IMR-90 (cell line): ENCODE data around the gene NUP62CL. TPM values are rescaled to one million over a fixed set of nuclear protein-coding genes. Genes with fewer than 3 reads are reported as not detected.

Experiments used
- ATAC-seq: fragments of 200-7000 bp; cut with Tn5 transposase; 2 replicates; pipeline ENCODE4 v1.9.1; 2020; ENCODE audit warnings: low read depth, mild to moderate bottlenecking, moderate library complexity
- BruUV-seq: library from RNA; stranded (reverse); fragments of 400-500 nt; replicated peaks from 2 replicates; lab custom pipeline; 2021; lab: Mats Ljungman, UMichigan
- CTCF ChIA-PET: fragments of 300-600 bp; formaldehyde crosslinking; extraction: SDS; loops from one replicate; lab custom pipeline; 2021; ENCODE audit warnings: antibody characterized with exemption; lab: Yijun Ruan, JAX
- POLR2A ChIA-PET: fragments of 300-600 bp; sonication (Branson Sonifier 250); formaldehyde crosslinking; loops from one replicate; lab custom pipeline; 2022; ENCODE audit warnings: antibody characterized with exemption; ENCODE audit not compliant: unreplicated experiment; lab: Charles Lee
- DNase-seq: peaks from one replicate; pipeline ENCODE4 v3.0.0; 2013
- H2AFZ ChIP-seq: replicated peaks from 2 replicates; pipeline ENCODE3; 2013; ENCODE audit warnings: low read length, mild to moderate bottlenecking; ENCODE audit not compliant: poor library complexity
- H2AK5ac ChIP-seq: 2 replicates; pipeline ENCODE4 v1.6.1; 2013; ENCODE audit warnings: low read depth, low read length, inconsistent platforms
- H2AK9ac ChIP-seq: replicated peaks from 2 replicates; pipeline ENCODE3; 2013; ENCODE audit warnings: mild to moderate bottlenecking, low read depth, low read length, moderate library complexity; ENCODE audit not compliant: poor library complexity
- H2BK120ac ChIP-seq: 2 replicates; pipeline ENCODE4 v1.6.1; 2013; ENCODE audit warnings: low read depth, low read length, inconsistent platforms
- H2BK15ac ChIP-seq: 3 replicates; pipeline ENCODE4 v1.6.1; 2013; ENCODE audit warnings: low read depth, low read length, inconsistent platforms
- H2BK20ac ChIP-seq: 2 replicates; pipeline ENCODE4 v1.6.1; 2013; ENCODE audit warnings: low read depth, mild to moderate bottlenecking, inconsistent platforms, low read length, moderate library complexity
- H2BK5ac ChIP-seq: 2 replicates; pipeline ENCODE4 v1.6.1; 2013; ENCODE audit warnings: mild to moderate bottlenecking, low read depth, low read length, inconsistent platforms; ENCODE audit not compliant: poor library complexity, severe bottlenecking
- H3K14ac ChIP-seq: replicated peaks from 2 replicates; pipeline ENCODE4 v1.6.1; 2013; ENCODE audit warnings: low read depth, low read length, inconsistent platforms
- H3K18ac ChIP-seq: 2 replicates; pipeline ENCODE4 v1.6.1; 2013; ENCODE audit warnings: low read depth, low read length, control low read depth
- H3K23ac ChIP-seq: 2 replicates; pipeline ENCODE4 v1.6.1; 2013; ENCODE audit warnings: low read depth, low read length, inconsistent platforms
- H3K27ac ChIP-seq: 2 replicates; pipeline ENCODE4 v1.5.1; 2013; ENCODE audit warnings: mild to moderate bottlenecking, control low read depth, low read length; ENCODE audit not compliant: insufficient read depth
- H3K27me3 ChIP-seq: 2 replicates; pipeline ENCODE4 v1.6.1; 2013; ENCODE audit warnings: low read length; ENCODE audit not compliant: control insufficient read depth, insufficient read depth
- H3K36me3 ChIP-seq: 2 replicates; pipeline ENCODE4 v1.6.1; 2013; ENCODE audit warnings: low read length, mixed read lengths; ENCODE audit not compliant: control insufficient read depth, insufficient read depth
- H3K4ac ChIP-seq: 2 replicates; pipeline ENCODE4 v1.6.1; 2013; ENCODE audit warnings: low read depth, low read length, inconsistent platforms
- H3K4me1 ChIP-seq: 2 replicates; pipeline ENCODE4 v1.6.1; 2013; ENCODE audit warnings: low read length, mixed read lengths; ENCODE audit not compliant: control insufficient read depth, insufficient read depth
- H3K4me2 ChIP-seq: 2 replicates; pipeline ENCODE4 v1.6.1; 2013; ENCODE audit warnings: low read depth, mild to moderate bottlenecking, control low read depth, low read length, moderate library complexity
- H3K4me3 ChIP-seq: 2 replicates; pipeline ENCODE4 v1.5.1; 2013; ENCODE audit warnings: low read depth, mild to moderate bottlenecking, control low read depth, low read length, moderate library complexity; ENCODE audit not compliant: insufficient read depth
- H3K56ac ChIP-seq: 2 replicates; pipeline ENCODE4 v1.6.1; 2013; ENCODE audit warnings: low read length, inconsistent platforms; ENCODE audit not compliant: insufficient read depth; ENCODE audit errors: extremely low read depth
- H3K79me1 ChIP-seq, 2 experiments: 2 replicates each; pipeline ENCODE4 v1.6.1; 2013; ENCODE audit warnings: low read length in 2 of 2, inconsistent platforms in 1 of 2, low read depth in 1 of 2
- H3K9ac ChIP-seq: 2 replicates; pipeline ENCODE4 v1.6.1; 2013; ENCODE audit warnings: low read depth, low read length, control low read depth
- H3K9me1 ChIP-seq: 2 replicates; pipeline ENCODE4 v1.6.1; 2013; ENCODE audit warnings: low read length, inconsistent platforms; ENCODE audit not compliant: insufficient read depth
- H3K9me3 ChIP-seq: 2 replicates; pipeline ENCODE4 v1.6.1; 2013; ENCODE audit warnings: low read length; ENCODE audit not compliant: control insufficient read depth, insufficient read depth
- H4K20me1 ChIP-seq: 2 replicates; pipeline ENCODE4 v1.6.1; 2013; ENCODE audit warnings: low read length, inconsistent platforms; ENCODE audit not compliant: insufficient read depth
- H4K5ac ChIP-seq: 2 replicates; pipeline ENCODE4 v1.6.1; 2013; ENCODE audit warnings: mild to moderate bottlenecking, low read depth, low read length, control low read depth
- H4K8ac ChIP-seq, 2 experiments: 2 replicates each; pipeline ENCODE4 v1.6.1; 2013; ENCODE audit warnings: low read depth in 2 of 2, low read length in 2 of 2, control low read depth in 1 of 2, inconsistent platforms in 1 of 2
- H4K91ac ChIP-seq: 2 replicates; pipeline ENCODE4 v1.6.1; 2013; ENCODE audit warnings: low read depth, low read length, inconsistent platforms; ENCODE audit not compliant: insufficient read depth
- BHLHE40 ChIP-seq: fragments of 150-350 bp; IDR thresholded peaks from 2 replicates; pipeline ENCODE4 v1.6.1; 2016; ENCODE audit warnings: mild to moderate bottlenecking, low read depth, low read length
- CEBPB ChIP-seq: IDR thresholded peaks from 2 replicates; pipeline ENCODE4 v1.6.1; 2012; ENCODE audit warnings: low read depth, low read length, improper control_type of control experiment
- CHD1 ChIP-seq: IDR thresholded peaks from 2 replicates; pipeline ENCODE4 v1.6.1; 2012; ENCODE audit warnings: low read depth, low read length, improper control_type of control experiment
- CTCF ChIP-seq: conservative IDR thresholded peaks from 2 replicates; pipeline ENCODE4 v1.5.1; 2012; ENCODE audit warnings: mild to moderate bottlenecking, low read depth, low read length, improper control_type of control experiment
- ELK1 ChIP-seq: fragments of 150-350 bp; IDR thresholded peaks from 2 replicates; pipeline ENCODE4 v1.6.1; 2016; ENCODE audit warnings: low read depth, mild to moderate bottlenecking, low read length, moderate library complexity, borderline replicate concordance
- FOS ChIP-seq: fragments of 150-350 bp; IDR thresholded peaks from 2 replicates; pipeline ENCODE4 v1.6.1; 2016; ENCODE audit warnings: low read depth, low read length
- MAFK ChIP-seq: IDR thresholded peaks from 2 replicates; pipeline ENCODE4 v1.6.1; 2012; ENCODE audit warnings: low read depth, low read length, improper control_type of control experiment
- MAZ ChIP-seq: IDR thresholded peaks from 2 replicates; pipeline ENCODE4 v1.6.1; 2012; ENCODE audit warnings: low read depth, mild to moderate bottlenecking, low read length, improper control_type of control experiment, moderate library complexity, borderline replicate concordance
- MXI1 ChIP-seq: IDR thresholded peaks from 2 replicates; pipeline ENCODE4 v1.6.1; 2012; ENCODE audit warnings: low read depth, mild to moderate bottlenecking, low read length, moderate library complexity, borderline replicate concordance
- NFE2L2 ChIP-seq: fragments of 150-350 bp; IDR thresholded peaks from 2 replicates; pipeline ENCODE4 v1.6.1; 2016; ENCODE audit warnings: low read depth, mild to moderate bottlenecking, low read length
- POLR2A ChIP-seq: IDR thresholded peaks from 2 replicates; pipeline ENCODE4 v1.6.1; 2012; ENCODE audit warnings: mild to moderate bottlenecking, low read depth, low read length
- RAD21 ChIP-seq: IDR thresholded peaks from 2 replicates; pipeline ENCODE4 v1.6.1; 2012; ENCODE audit warnings: low read length, improper control_type of control experiment
- RCOR1 ChIP-seq: IDR thresholded peaks from 2 replicates; pipeline ENCODE4 v1.6.1; 2012; ENCODE audit warnings: mild to moderate bottlenecking, low read length, improper control_type of control experiment; ENCODE audit not compliant: insufficient replicate concordance
- RFX5 ChIP-seq: IDR thresholded peaks from 2 replicates; pipeline ENCODE4 v1.8.0; 2012; ENCODE audit warnings: low read depth, mild to moderate bottlenecking, low read length, moderate library complexity
- SMC3 ChIP-seq: fragments of 150-350 bp; IDR thresholded peaks from 2 replicates; pipeline ENCODE4 v1.6.1; 2016; ENCODE audit warnings: low read depth, mild to moderate bottlenecking, antibody characterized with exemption, low read length, moderate library complexity
- USF2 ChIP-seq: fragments of 150-350 bp; IDR thresholded peaks from 2 replicates; pipeline ENCODE4 v1.6.1; 2017; ENCODE audit warnings: mild to moderate bottlenecking, antibody characterized with exemption, low read length, low read depth
- dilution Hi-C: fragments of 300-500 bp; cut with HindIII; formaldehyde crosslinking; loops from one replicate; pipeline ENCODE4 v1.14.3; 2018; ENCODE audit warnings: low sequenced_read_pairs; ENCODE audit not compliant: unreplicated experiment
- in situ Hi-C: fragments of 300-500 bp; cut with MboI; formaldehyde crosslinking; loops from 3 replicates; pipeline ENCODE4 v1.14.3; 2019; ENCODE audit warnings: low sequenced_read_pairs, inconsistent platforms, mixed read lengths
- intact Hi-C: fragments of 100-400 bp; cut with micrococcal nuclease; formaldehyde crosslinking; loops from 2 replicates; pipeline ENCODE4 v1.10.0; 2022
- polyA plus RNA-seq, 3 experiments: library from polyadenylated mRNA; depleted of rRNA; stranded (reverse); fragments of >200 nt; gene quantifications; 2 replicates each; pipeline ENCODE4 v1.2.3, GENCODE V29; 2012; ENCODE audit warnings: low replicate concordance in 1 of 3
- total RNA-seq: library from RNA; depleted of rRNA; stranded (reverse); fragments of >200 nt; gene quantifications from 2 replicates; pipeline ENCODE4 v1.2.3, GENCODE V29; 2012

The NUP62CL gene
- total and polyA plus RNA-seq, 2 of the 4 experiments (the other 2 are of a cell fraction) = not detected

- POLR2A ChIA-PET = interaction anchor here (0.6 kb wide), 1 partner anchor 28 kb away, joined by 4 read pairs; no protein-coding TSS in a partner anchor
- in situ Hi-C loops (no loop called here), dilution Hi-C loops (no loop called here), intact Hi-C loops (no loop called here)
- Histone ChIP-seq H2BK120ac (no peak overlapping the region), H3K4me1 (no peaks in the 10 kb centered on the region), H4K5ac (no peak overlapping the region), H3K4ac (no peak overlapping the region), H3K14ac (no peak overlapping the region), H3K18ac (no peak overlapping the region), H3K9me1 (no peaks in the 10 kb centered on the region), H3K23ac (no peak overlapping the region), H2AK5ac (no peak overlapping the region), H2AFZ (no peak overlapping the region), H3K56ac (no peak overlapping the region), H2BK5ac (no peak overlapping the region), H3K9me3 (no peaks in the 10 kb centered on the region), H3K4me3 (no peak overlapping the region), H3K79me1 (no peaks in the 10 kb centered on the region), H2BK15ac (no peak overlapping the region), H3K27ac (no peak overlapping the region), H3K27me3 (peaks cover 3% of the 10 kb centered on the region), H4K20me1 (no peaks in the 10 kb centered on the region), H4K91ac (no peak overlapping the region), H2AK9ac (no peak overlapping the region), H4K8ac (no peak overlapping the region), H2BK20ac (no peak overlapping the region), H3K4me2 (no peak overlapping the region), H3K9ac (no peak overlapping the region), H3K36me3 (no peaks in the 10 kb centered on the region)
- TF ChIP-seq CEBPB (no peak), MXI1 (no peak), ELK1 (no peak), RFX5 (no peak), MAZ (no peak), FOS (no peak), RCOR1 (no peak), POLR2A (no peak), CTCF (no peak), SMC3 (no peak), USF2 (no peak), MAFK (no peak), CHD1 (no peak), RAD21 (no peak), BHLHE40 (no peak), NFE2L2 (no peak)
- no peak for DNase-seq
- no TSS peak for BruUV-seq
- ATAC-seq = no peak
- CTCF ChIA-PET = no interaction called here
Measured at GRCh38 chrX:107171369-107172102, 34.7 kb downstream of the NUP62CL start.
